ENCODE results near the gene NRCAM. TPM values are rescaled to one million over a fixed set of nuclear protein-coding genes. Genes with fewer than 3 reads are reported as not detected.

Gene NRCAM
- total RNA-seq, 2 experiments from 2014 or later: 3.2 to 3.8 TPM

GRCh38 chr7:108456845-108457540 lies 757 bp upstream of the NRCAM start:
- no peak for TF ChIP-seq CTCF (IDR thresholded peaks at IDR 0.05)
- no peaks in the 10 kb centered on the region for H3K9me3 Mint-ChIP-seq
- intact Hi-C loops (cut with micrococcal nuclease): no loop called here
- ATAC-seq: no peak
- H3K4me3 Mint-ChIP-seq: peak overlapping the region; percentile 79
- H3K27ac Mint-ChIP-seq: no peak overlapping the region
- ChIA-PET POLR2A (interaction anchor here (1.4 kb wide), 1 partner anchor 14 kb away, joined by 7 read pairs; no protein-coding TSS in a partner anchor), CTCF (interaction anchor here (0.8 to 1.4 kb wide), 4 partner anchors 14 to 73 kb away, joined by 3 to 6 read pairs (median 4); no protein-coding TSS in a partner anchor)
- peaks cover 33% of the 10 kb centered on the region for H3K4me1 Mint-ChIP-seq (ENCODE audit: low read depth)
- H3K27me3 Mint-ChIP-seq: peaks cover 20% of the 10 kb centered on the region
- no peaks in the 10 kb centered on the region for H3K36me3 Mint-ChIP-seq (ENCODE audit: low read depth)
- DNase-seq: peak; percentile 45

- H3K27ac Mint-ChIP-seq: no peak overlapping the region
- H3K27me3 Mint-ChIP-seq: peaks cover 20% of the 10 kb centered on the region
- POLR2A ChIA-PET: interaction anchor here (1.4 to 1.7 kb wide), 3 partner anchors 9 to 25 kb away, joined by 4 to 7 read pairs (median 5); no protein-coding TSS in a partner anchor
- no peaks in the 10 kb centered on the region for H3K9me3 Mint-ChIP-seq
- no peaks in the 10 kb centered on the region for H3K36me3 Mint-ChIP-seq (ENCODE audit: low read depth)
- ATAC-seq: peak; percentile 5
- TF ChIP-seq CTCF (IDR thresholded peaks at IDR 0.05): no peak
- intact Hi-C loops (cut with micrococcal nuclease): no loop called here
- peak; percentile 39 for DNase-seq
- peaks cover 35% of the 10 kb centered on the region for H3K4me1 Mint-ChIP-seq (ENCODE audit: low read depth)
- CTCF ChIA-PET: interaction anchor here (0.9 to 1.4 kb wide), 6 partner anchors 10 to 274 kb away, joined by 3 to 6 read pairs (median 4); no protein-coding TSS in a partner anchor
- peak overlapping the region; percentile 79 for H3K4me3 Mint-ChIP-seq
Measured at GRCh38 chr7:108455551-108455997, 662 bp downstream of the NRCAM start.

GRCh38 chr7:108454674-108455550 lies 1.3 kb downstream of the NRCAM start:
- H3K27ac Mint-ChIP-seq: peak overlapping the region; percentile 18
- DNase-seq: peak; percentile 53
- intact Hi-C loops (cut with micrococcal nuclease): loop anchor here (5.0 kb wide), 1 partner anchor 47 kb away; no protein-coding TSS in a partner anchor
- H3K4me3 Mint-ChIP-seq: peak overlapping the region; percentile 79
- ChIA-PET POLR2A (interaction anchor here (0.7 to 1.7 kb wide), 7 partner anchors 10 to 70 kb away, joined by 3 to 7 read pairs (median 4); no protein-coding TSS in a partner anchor), CTCF (interaction anchor here (0.6 to 3.4 kb wide), 10 partner anchors 10 to 276 kb away, joined by 3 to 35 read pairs (median 4); no protein-coding TSS in a partner anchor)
- H3K27me3 Mint-ChIP-seq: peaks cover 21% of the 10 kb centered on the region
- H3K9me3 Mint-ChIP-seq: no peaks in the 10 kb centered on the region
- no peak for TF ChIP-seq CTCF (IDR thresholded peaks at IDR 0.05)
- ATAC-seq: peak; percentile 37
- peaks cover 31% of the 10 kb centered on the region for H3K4me1 Mint-ChIP-seq (ENCODE audit: low read depth)
- H3K36me3 Mint-ChIP-seq (ENCODE audit: low read depth): no peaks in the 10 kb centered on the region

GRCh38 chr7:108454317-108454673 lies 1.9 kb downstream of the NRCAM start:
- no peaks in the 10 kb centered on the region for H3K36me3 Mint-ChIP-seq (ENCODE audit: low read depth)
- CTCF ChIA-PET: interaction anchor here (0.6 to 3.4 kb wide), 9 partner anchors 9 to 276 kb away, joined by 3 to 35 read pairs (median 4); no protein-coding TSS in a partner anchor

More at GRCh38 chr7:108454317-108454673, 1.9 kb downstream of the NRCAM start:
- Mint-ChIP-seq H3K27ac (peak overlapping the region; percentile 18), H3K4me3 (peak overlapping the region; percentile 79), H3K9me3 (no peaks in the 10 kb centered on the region), H3K27me3 (peaks cover 21% of the 10 kb centered on the region), H3K4me1 (ENCODE audit: low read depth) (peaks cover 29% of the 10 kb centered on the region)
- DNase-seq (no peak), ATAC-seq (no peak)
- POLR2A ChIA-PET: interaction anchor here (0.7 to 1.7 kb wide), 6 partner anchors 12 to 70 kb away, joined by 3 to 5 read pairs (median 4); no protein-coding TSS in a partner anchor
- TF ChIP-seq CTCF (IDR thresholded peaks at IDR 0.05): no peak
- intact Hi-C loops (cut with micrococcal nuclease): loop anchor here (5.0 kb wide), 1 partner anchor 48 kb away; no protein-coding TSS in a partner anchor
